VCaP (cell line): ENCODE data around the gene ZNF133.
"Not testable (repeated sequence)": the region's sequence is repeated elsewhere in the genome, so short reads cannot be mapped to it uniquely, and the experiment has no call there.

Source experiments
- H3K27ac ChIP-seq: fragments of 450-650 bp; 2 replicates; pipeline ENCODE4 v1.5.1; 2017
- TF ChIP-seq, protein P1 (sequence below): fragments of 450-650 bp; conservative IDR thresholded peaks from 2 replicates; pipeline ENCODE4 v1.5.1; 2017; ENCODE audit warnings: mild to moderate bottlenecking, moderate library complexity

The ZNF133 gene

DNA sequence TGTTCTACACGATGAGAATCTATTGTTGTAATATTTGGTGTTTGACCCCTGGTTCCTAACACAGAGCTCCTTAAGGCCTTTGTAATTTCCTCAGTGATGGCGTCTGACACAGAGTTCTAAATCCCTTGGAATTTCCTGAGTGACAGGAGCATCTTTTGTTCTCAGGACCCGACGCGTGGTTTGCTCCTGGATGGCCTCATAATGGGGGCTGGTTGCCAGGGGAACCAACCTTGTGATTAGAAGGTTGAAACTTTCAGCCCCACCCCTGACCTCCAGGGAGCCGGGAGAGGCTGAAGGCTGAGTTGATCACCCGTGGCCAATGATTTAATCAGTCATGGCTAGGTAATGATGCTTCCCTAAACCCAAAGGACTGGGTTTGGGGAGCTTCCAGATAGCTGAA is 20.5 kb upstream of the ZNF133 start:
- TF ChIP-seq, protein P1, sequence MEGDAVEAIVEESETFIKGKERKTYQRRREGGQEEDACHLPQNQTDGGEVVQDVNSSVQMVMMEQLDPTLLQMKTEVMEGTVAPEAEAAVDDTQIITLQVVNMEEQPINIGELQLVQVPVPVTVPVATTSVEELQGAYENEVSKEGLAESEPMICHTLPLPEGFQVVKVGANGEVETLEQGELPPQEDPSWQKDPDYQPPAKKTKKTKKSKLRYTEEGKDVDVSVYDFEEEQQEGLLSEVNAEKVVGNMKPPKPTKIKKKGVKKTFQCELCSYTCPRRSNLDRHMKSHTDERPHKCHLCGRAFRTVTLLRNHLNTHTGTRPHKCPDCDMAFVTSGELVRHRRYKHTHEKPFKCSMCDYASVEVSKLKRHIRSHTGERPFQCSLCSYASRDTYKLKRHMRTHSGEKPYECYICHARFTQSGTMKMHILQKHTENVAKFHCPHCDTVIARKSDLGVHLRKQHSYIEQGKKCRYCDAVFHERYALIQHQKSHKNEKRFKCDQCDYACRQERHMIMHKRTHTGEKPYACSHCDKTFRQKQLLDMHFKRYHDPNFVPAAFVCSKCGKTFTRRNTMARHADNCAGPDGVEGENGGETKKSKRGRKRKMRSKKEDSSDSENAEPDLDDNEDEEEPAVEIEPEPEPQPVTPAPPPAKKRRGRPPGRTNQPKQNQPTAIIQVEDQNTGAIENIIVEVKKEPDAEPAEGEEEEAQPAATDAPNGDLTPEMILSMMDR = no peak
- H3K27ac ChIP-seq = no peak overlapping the region

DNA sequence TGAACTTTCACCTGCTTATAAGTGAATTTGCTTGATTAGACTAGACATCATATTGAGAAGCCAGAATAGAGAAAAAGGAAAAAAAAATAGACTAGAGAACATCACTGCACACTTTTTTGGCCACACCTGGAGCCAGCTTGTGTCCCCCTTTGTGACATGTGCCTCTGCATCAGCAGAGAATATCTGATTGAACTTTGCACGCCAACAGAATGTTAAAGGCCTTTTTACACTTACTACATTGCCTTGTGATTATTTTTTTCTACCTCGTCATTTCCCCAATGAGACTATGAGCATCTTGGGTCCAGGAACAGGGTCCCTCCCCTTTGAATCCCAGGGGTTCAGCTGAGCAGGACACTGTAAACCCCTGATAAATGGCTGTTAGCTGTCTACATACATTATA is 17.2 kb upstream of the ZNF133 start:
- TF ChIP-seq, protein P1 = no peak
- no peak overlapping the region for H3K27ac ChIP-seq

DNA sequence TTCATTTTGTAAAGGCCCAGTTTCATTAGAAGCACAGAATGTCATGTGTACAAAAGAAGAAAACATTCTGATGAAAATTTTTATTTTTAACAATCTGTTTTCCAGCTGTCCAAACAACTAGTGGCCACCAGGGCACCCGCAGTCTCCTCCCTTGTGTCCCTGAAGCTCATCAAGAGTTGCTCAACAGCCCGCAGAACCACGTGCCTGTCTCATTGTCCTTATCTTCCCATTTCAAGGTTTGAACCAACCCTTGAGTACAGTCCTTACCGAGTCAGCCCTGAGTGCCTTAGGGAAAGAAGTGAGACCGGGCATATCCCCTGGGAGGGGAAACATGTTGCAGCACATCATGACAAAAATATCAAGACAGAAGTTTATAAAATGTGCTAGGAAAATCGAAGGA is 15.9 kb upstream of the ZNF133 start:
- TF ChIP-seq, protein P1 = no peak; the same call in 1 of the 2 replicates
- no peak overlapping the region for H3K27ac ChIP-seq

DNA sequence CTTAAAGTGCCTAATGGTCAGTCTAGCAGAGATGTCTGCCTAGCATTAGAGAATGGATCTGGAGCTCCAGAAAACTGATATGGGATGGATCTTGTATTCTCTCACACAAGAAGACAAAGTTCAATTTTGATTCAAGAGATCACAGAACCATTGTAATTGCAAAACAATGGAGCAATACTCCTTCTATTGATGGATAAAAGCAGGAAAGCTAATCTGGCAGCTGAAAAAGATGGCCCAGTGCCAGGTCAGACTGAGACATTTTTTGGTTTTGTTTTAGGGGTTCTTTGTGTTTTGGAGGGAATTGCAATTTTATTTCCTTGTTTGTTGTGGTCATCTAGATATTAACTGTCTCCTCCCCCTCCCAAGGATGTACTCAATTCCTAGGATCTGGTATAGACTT is 14.6 kb upstream of the ZNF133 start:
- TF ChIP-seq, protein P1 = no peak
- no peak overlapping the region for H3K27ac ChIP-seq

DNA sequence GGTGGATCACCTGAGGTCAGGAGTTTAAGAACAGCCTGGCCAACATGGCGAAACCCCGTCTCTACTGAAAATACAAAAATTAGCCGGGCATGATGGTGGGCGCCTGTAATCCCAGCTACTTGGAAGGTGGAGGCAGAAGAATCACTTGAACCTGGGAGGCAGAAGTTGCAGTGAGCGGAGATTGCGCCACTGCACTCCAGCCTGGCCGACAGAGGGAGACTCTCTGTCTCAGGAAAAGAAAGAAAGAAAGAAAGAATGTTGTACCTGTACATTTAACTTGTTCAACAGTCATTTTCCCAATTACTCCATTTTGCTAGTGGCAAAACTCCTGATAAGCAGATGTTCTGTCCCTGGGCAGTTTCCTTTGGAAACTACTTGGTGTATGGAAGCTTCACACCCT is 12.4 kb upstream of the ZNF133 start:
- not testable (repeated sequence) for H3K27ac ChIP-seq

DNA sequence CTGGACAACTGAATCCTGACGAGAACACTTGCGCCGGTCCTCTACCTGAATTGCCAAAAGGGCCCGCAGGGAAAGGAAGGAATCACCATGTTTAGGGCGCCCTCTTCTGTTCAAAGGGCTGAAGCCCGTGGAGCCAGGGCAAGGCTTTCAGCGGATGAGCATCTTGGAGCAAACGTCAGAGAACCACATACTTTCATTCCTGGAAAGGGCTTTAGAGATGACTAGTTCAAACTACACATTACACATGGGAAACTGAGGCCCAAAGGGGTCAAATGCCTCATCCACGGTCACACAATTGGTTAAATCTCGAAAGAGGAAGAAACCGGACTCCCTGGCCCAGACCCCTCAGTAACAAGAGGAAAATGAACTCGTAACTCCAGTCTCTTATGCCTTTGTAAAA is 11.5 kb upstream of the ZNF133 start:
- H3K27ac ChIP-seq = no peak overlapping the region
- TF ChIP-seq, protein P1 = peak; percentile 96

DNA sequence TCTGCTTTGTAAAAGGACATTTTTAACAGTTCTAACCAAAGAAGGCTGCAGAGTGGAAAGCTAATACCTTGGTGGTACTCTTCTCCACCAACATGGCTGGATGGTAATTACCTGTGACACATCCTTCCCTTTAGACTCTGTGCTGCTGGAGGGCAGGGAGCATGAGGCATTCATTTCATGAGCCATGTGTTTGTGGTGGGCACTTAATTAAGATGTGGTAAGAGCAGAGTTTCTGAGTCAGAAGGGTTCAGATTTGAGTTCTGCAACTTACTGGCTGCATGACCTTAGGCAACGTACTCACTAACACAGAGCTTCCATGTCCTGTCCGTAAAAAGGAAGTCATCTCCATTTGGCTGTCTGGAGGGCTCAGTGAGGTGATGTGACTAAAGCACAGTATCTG is 9.1 kb upstream of the ZNF133 start:
- TF ChIP-seq, protein P1 = no peak
- H3K27ac ChIP-seq = no peak overlapping the region

DNA sequence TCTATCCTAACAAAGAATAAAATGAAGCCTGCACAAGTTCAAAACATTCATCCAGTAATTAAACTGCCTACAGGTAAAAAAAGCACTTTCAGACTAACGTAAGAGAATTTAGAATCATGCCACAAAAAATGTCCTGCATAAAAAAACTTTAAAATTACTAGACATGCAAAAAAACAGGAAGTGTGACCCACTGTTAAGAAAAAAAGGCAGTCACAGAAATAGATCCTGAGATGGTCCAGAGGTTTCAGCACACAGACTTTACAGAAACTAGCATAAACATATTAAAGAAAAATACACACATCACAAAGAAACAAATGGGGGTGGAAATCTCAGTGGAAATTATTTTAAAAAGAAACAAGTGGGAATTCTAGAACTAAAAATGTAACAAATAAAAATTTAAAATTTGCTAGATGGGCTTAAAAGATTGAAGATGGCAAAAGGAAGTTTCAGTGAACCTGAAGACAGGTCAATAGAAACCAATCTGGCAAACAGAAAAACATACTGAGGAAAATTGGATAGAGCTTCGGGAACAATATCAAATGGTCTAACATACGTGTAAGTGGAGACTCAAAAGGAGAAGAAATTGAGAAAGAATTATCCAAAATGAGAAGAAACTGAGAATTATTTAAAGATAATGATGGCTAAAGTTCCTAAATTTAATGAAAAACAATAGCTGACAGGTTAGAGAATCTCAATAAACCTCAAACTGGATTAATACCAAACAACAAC is 3.4 kb upstream of the ZNF133 start:
- TF ChIP-seq, protein P1 = no peak
- H3K27ac ChIP-seq = no peak overlapping the region
